ENCODE measurements around the gene ZNF492.

DNA sequence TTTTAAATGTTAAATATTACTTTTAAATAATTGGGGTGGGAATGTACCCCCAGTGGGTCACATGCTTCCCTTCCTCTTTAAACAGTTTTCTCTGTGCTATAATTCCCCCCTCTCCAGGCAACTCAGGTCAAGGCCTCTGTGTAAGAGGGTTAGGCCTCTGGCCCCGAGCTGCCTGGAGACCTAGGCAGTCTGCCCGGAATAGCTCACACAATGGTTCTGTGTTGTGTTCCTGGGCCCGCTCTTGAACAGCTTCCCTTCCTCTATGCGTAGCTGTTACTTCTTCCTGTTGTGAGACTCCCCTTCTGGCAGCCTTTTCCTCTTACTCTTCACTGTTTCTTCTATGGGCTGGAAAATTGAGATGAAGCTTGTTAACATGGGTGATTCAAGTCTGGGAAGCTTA is 14.8 kb upstream of the ZNF492 start:
- no peak for TF ChIP-seq NFYB (IDR thresholded peaks at IDR 0.05; ENCODE audit: extremely low read depth, insufficient read length)
- TF ChIP-seq POLR2AphosphoS5 (IDR thresholded peaks at IDR 0.05; ENCODE audit: control insufficient read depth, insufficient read depth, low read depth, low read length): no peak
- no peak for TF ChIP-seq MECOM (CRISPR knock-in tag; IDR thresholded peaks at IDR 0.05)
- no peak for TF ChIP-seq BHLHE40 (IDR thresholded peaks at IDR 0.05; ENCODE audit: low read length)
- no peak for TF ChIP-seq SREBF2 (CRISPR knock-in tag; IDR thresholded peaks at IDR 0.05)
- TF ChIP-seq CTCF (IDR thresholded peaks at IDR 0.05 in 2 of 3, conservative IDR thresholded peaks at IDR 0.05 in 1 of 3; ENCODE audit: insufficient read depth in 2 of 3, low read depth in 1 of 3, low read length in 3 of 3): no peak

All from K562 (cell line).